Endometrium (tissue), 2 donors: Measurements from ENCODE around the gene NUFIP2.
"Not testable (repeated sequence)": the region's sequence is repeated elsewhere in the genome, so short reads cannot be mapped to it uniquely, and the experiment has no call there.

ENCODE experiments used
- FAIRE-seq: peaks from 2 replicates; lab custom pipeline; 2012; peaks lifted over from hg19 to GRCh38; lab: Jason Lieb, UNC
- donor health status: control.
- donor health status: control.

The NUFIP2 gene

GRCh38 chr17:29279397-29280070 lies 14.4 kb downstream of the NUFIP2 start:
- no peak for FAIRE-seq

GRCh38 chr17:29278692-29279091 lies 15.3 kb downstream of the NUFIP2 start:
- no peak for FAIRE-seq

GRCh38 chr17:29273924-29274323 lies 20.0 kb downstream of the NUFIP2 start:
- no peak for FAIRE-seq

- not testable (repeated sequence) for FAIRE-seq
Measured at GRCh38 chr17:29271980-29272379, 22.0 kb downstream of the NUFIP2 start.

- FAIRE-seq, result no peak
Measured at GRCh38 chr17:29263916-29264315, 30.0 kb downstream of the NUFIP2 start.

GRCh38 chr17:29257756-29258155 lies 36.2 kb downstream of the NUFIP2 start:
- no peak for FAIRE-seq

GRCh38 chr17:29256735-29257466 lies 37.0 kb downstream of the NUFIP2 start:
- FAIRE-seq, result no peak

GRCh38 chr17:29255926-29256522 lies 37.9 kb downstream of the NUFIP2 start:
- FAIRE-seq, result no peak

- no peak for FAIRE-seq
Measured at GRCh38 chr17:29253037-29253436, 40.9 kb downstream of the NUFIP2 start.

- FAIRE-seq, result no peak
Measured at GRCh38 chr17:29252101-29252791, 41.7 kb downstream of the NUFIP2 start.

- no peak for FAIRE-seq
Measured at GRCh38 chr17:29251184-29251583, 42.8 kb downstream of the NUFIP2 start.

GRCh38 chr17:29250666-29251065 lies 43.3 kb downstream of the NUFIP2 start:
- no peak for FAIRE-seq

GRCh38 chr17:29248845-29249244 lies 45.1 kb downstream of the NUFIP2 start:
- FAIRE-seq, result no peak

- FAIRE-seq, result no peak
Measured at GRCh38 chr17:29247219-29247618, 46.7 kb downstream of the NUFIP2 start.

- no peak for FAIRE-seq
Measured at GRCh38 chr17:29246628-29247027, 47.3 kb downstream of the NUFIP2 start, which contains the start of gene CRYBA1. CRYBA1 (plus strand) TSS chr17:29246859; CDS start chr17:29246864, 5 bp downstream.

GRCh38 chr17:29245401-29245800 lies 48.5 kb downstream of the NUFIP2 start:
- FAIRE-seq, result no peak

GRCh38 chr17:29243792-29244191 lies 50.2 kb downstream of the NUFIP2 start:
- no peak for FAIRE-seq

GRCh38 chr17:29242790-29243189 lies 51.2 kb downstream of the NUFIP2 start:
- no peak for FAIRE-seq

- no peak for FAIRE-seq
Measured at GRCh38 chr17:29242051-29242450, 51.9 kb downstream of the NUFIP2 start.

- FAIRE-seq, result no peak
Measured at GRCh38 chr17:29240968-29241963, 52.7 kb downstream of the NUFIP2 start.

- FAIRE-seq, result no peak
Measured at GRCh38 chr17:29240477-29240876, 53.5 kb downstream of the NUFIP2 start.
